Measurements from ENCODE around the gene SCD5.

- TF ChIP-seq, protein P1, sequence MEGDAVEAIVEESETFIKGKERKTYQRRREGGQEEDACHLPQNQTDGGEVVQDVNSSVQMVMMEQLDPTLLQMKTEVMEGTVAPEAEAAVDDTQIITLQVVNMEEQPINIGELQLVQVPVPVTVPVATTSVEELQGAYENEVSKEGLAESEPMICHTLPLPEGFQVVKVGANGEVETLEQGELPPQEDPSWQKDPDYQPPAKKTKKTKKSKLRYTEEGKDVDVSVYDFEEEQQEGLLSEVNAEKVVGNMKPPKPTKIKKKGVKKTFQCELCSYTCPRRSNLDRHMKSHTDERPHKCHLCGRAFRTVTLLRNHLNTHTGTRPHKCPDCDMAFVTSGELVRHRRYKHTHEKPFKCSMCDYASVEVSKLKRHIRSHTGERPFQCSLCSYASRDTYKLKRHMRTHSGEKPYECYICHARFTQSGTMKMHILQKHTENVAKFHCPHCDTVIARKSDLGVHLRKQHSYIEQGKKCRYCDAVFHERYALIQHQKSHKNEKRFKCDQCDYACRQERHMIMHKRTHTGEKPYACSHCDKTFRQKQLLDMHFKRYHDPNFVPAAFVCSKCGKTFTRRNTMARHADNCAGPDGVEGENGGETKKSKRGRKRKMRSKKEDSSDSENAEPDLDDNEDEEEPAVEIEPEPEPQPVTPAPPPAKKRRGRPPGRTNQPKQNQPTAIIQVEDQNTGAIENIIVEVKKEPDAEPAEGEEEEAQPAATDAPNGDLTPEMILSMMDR (IDR thresholded peaks at IDR 0.05), result no peak
- TF ChIP-seq EP300 (IDR thresholded peaks at IDR 0.05) (no peak), POLR2A (IDR thresholded peaks at IDR 0.05) (no peak)
Measured at GRCh38 chr4:82648356-82648755, 150.2 kb downstream of the SCD5 start.

Measured in tibial nerve (tissue), 4 donors.